ENCODE results near the gene ASB11. TPM values are rescaled to one million over a fixed set of nuclear protein-coding genes. Genes with fewer than 3 reads are reported as not detected.

ASB11 gene
- total RNA-seq, 4 donors from 2014 or later = 0.20 TPM; not detected in 3

DNA sequence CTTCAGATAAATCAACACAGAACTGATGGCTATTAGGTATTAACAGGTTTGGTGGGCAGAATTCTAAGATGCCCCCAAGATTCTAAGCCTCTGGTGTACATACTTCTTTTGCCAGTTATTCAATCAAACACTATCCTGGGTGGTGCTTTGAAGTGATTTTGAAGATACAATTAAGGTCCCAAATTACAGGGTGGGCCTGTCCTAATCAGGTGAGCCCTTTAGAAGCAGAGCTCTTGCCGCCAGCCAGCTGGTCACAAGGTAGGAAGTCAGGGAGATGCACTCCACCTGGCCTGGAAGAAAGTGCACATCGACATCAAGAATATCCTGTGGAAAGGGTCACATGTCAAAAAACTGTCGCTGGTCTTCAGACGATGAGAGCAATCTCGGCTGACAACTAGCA lies 75.0 kb downstream of the ASB11 start:
- intact Hi-C loops (cut with DNase I) = no loop called here

DNA sequence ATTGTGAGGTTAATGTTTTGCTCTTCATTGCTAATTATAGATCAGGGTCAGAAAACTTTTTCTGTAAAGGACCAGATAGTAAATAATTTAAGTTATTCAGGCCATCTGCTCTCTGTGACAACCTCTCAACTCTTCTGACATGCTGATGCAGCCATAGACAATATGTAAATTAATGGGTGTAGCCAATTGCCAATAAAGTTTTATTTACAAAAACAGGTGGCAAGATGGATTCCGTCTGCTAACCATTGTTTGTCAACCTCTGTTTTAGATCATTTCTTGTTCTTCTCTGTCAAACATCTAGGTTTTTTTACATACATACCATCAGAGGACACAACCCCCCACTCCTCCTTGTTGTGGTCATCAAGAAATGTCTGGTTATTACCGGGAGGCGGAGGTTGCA lies 79.3 kb downstream of the ASB11 start:
- TF ChIP-seq, protein P1, sequence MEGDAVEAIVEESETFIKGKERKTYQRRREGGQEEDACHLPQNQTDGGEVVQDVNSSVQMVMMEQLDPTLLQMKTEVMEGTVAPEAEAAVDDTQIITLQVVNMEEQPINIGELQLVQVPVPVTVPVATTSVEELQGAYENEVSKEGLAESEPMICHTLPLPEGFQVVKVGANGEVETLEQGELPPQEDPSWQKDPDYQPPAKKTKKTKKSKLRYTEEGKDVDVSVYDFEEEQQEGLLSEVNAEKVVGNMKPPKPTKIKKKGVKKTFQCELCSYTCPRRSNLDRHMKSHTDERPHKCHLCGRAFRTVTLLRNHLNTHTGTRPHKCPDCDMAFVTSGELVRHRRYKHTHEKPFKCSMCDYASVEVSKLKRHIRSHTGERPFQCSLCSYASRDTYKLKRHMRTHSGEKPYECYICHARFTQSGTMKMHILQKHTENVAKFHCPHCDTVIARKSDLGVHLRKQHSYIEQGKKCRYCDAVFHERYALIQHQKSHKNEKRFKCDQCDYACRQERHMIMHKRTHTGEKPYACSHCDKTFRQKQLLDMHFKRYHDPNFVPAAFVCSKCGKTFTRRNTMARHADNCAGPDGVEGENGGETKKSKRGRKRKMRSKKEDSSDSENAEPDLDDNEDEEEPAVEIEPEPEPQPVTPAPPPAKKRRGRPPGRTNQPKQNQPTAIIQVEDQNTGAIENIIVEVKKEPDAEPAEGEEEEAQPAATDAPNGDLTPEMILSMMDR (IDR thresholded peaks at IDR 0.05) = no peak
- TF ChIP-seq POLR2A (IDR thresholded peaks at IDR 0.05) = no peak
- intact Hi-C loops (cut with DNase I) = no loop called here
- 93 to 100% methylated on average over 3 of the region's 3 CpGs for WGBS, 2 donors
- no peaks in the 10 kb centered on the region for H3K36me3 ChIP-seq
- no peak overlapping the region for H3K27ac ChIP-seq
- H3K4me1 ChIP-seq = no peaks in the 10 kb centered on the region
- no peak for DNase-seq
- no peaks in the 10 kb centered on the region for H3K9me3 ChIP-seq
- H3K27me3 ChIP-seq = no peaks in the 10 kb centered on the region
- H3K4me3 ChIP-seq (replicated peaks in 1 of 3) = no peak overlapping the region

More for the DNA sequence above, 75.0 kb downstream of the ASB11 start:
- H3K27ac ChIP-seq = no peak overlapping the region
- H3K27me3 ChIP-seq = no peaks in the 10 kb centered on the region
- TF ChIP-seq, protein P1 (IDR thresholded peaks at IDR 0.05) = no peak
- no peak for TF ChIP-seq POLR2A (IDR thresholded peaks at IDR 0.05)
- no peak overlapping the region for H3K4me3 ChIP-seq (replicated peaks in 1 of 3)
- no peaks in the 10 kb centered on the region for H3K36me3 ChIP-seq
- 93 to 96% methylated on average over 5 of the region's 5 CpGs for WGBS, 2 donors
- DNase-seq = no peak
- no peaks in the 10 kb centered on the region for H3K9me3 ChIP-seq
- no peaks in the 10 kb centered on the region for H3K4me1 ChIP-seq

DNA sequence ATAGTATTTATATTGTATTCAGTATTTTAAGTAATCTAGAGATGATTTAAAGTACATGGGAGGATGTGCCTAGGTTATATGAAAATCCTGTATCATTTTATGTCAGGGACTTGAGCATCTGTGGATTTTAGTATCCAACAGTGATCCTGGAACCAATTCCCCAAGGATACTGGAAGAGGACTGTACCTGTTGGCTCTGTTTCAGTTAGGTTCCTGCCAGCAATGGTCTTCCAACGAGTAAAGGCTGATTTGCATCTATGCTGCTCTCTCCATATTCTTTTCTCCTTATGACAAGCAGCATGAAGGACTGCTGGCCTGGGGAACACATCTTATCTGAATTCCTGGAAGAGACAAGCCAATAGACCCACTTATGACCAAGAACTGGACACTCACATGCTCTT lies 80.4 kb downstream of the ASB11 start:
- no peaks in the 10 kb centered on the region for H3K4me1 ChIP-seq
- H3K27me3 ChIP-seq = no peaks in the 10 kb centered on the region
- DNase-seq = no peak
- 50 to 86% methylated on average over 1 of the region's 1 CpG for WGBS, 2 donors
- H3K36me3 ChIP-seq = no peaks in the 10 kb centered on the region
- H3K4me3 ChIP-seq (replicated peaks in 1 of 3) = no peak overlapping the region
- intact Hi-C loops (cut with DNase I) = no loop called here
- H3K27ac ChIP-seq = no peak overlapping the region
- no peaks in the 10 kb centered on the region for H3K9me3 ChIP-seq
- TF ChIP-seq POLR2A (IDR thresholded peaks at IDR 0.05) = no peak
- TF ChIP-seq, protein P1 (IDR thresholded peaks at IDR 0.05) = no peak

DNA sequence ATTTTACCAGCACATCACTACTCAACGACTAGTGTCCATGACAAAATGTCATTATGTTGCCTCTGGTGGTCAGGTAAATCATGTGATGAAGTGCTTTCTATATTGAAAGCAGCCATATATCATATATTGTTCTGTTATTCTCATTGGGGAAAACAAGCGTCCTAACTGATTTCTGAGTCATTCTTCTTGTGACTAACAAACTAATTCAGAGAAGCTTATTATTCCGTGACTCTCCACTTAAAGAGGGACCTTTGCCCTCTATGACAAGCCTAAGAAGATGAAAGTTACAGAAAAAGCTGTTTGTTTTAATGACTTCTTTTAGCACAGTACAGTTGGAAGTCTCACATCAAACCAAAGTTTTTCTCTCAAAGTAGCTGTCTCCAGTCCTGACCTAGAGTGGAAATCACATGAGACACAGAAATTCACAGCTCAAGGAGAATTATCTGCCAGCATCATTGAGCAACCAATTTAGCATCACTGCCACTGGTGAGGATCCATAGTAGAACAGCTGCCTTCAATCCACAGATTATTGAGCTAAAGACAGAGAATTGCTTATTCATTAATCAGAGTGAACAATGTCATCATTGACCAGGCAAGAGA lies 81.9 kb downstream of the ASB11 start:
- DNase-seq = no peak
- Histone ChIP-seq H3K27me3 (no peaks in the 10 kb centered on the region), H3K36me3 (no peaks in the 10 kb centered on the region), H3K4me1 (no peaks in the 10 kb centered on the region), H3K27ac (no peak overlapping the region), H3K9me3 (no peaks in the 10 kb centered on the region), H3K4me3 (replicated peaks in 1 of 3) (no peak overlapping the region)
- intact Hi-C loops (cut with DNase I) = no loop called here
- WGBS, 2 donors = 81 to 82% methylated on average over 3 of the region's 3 CpGs
- no peak for TF ChIP-seq POLR2A (IDR thresholded peaks at IDR 0.05)
- TF ChIP-seq, protein P1 (IDR thresholded peaks at IDR 0.05) = no peak

Other genes starting within 250 kb of the ASB11 start
- 1 to 10 TPM; 1.4 to 3.0 (median 2.2) TPM for gene ASB9, start 45.6 kb downstream of the ASB11 start, total RNA-seq
- gene PIGA, start 19.9 kb upstream of the ASB11 start, total RNA-seq = 10 to 100 TPM; 12.1 to 27.2 (median 15.4) TPM
- 1 to 10 TPM; 1.7 to 7.4 (median 1.9) TPM for gene VEGFD, start 68.8 kb upstream of the ASB11 start, total RNA-seq
- 10 to 100 TPM; 32.9 to 70.2 (median 48.8) TPM for gene PIR, start 177.7 kb upstream of the ASB11 start, total RNA-seq
- gene BMX, start 185.2 kb upstream of the ASB11 start, total RNA-seq = 1 to 10 TPM; 1.3 to 8.0 (median 3.4) TPM